ENCODE results near the gene DCST1. TPM values are rescaled to one million over a fixed set of nuclear protein-coding genes. Genes with fewer than 3 reads are reported as not detected.

Gene DCST1
- total RNA-seq, 1 donor from 2014 or later = not detected

- H3K36me3 ChIP-seq (ENCODE audit: control insufficient read depth, insufficient read depth, low read length) = no peaks in the 10 kb centered on the region
- DNase-seq (ENCODE audit: low read depth) = peak; percentile 16
- H3K27me3 ChIP-seq (ENCODE audit: control insufficient read depth, insufficient read depth, low read length) = peaks cover 7% of the 10 kb centered on the region
- H3K4me3 ChIP-seq (ENCODE audit: low read depth, low read length) = no peak overlapping the region
- TF ChIP-seq CTCF (IDR thresholded peaks at IDR 0.05; ENCODE audit: insufficient read depth, low read length, poor library complexity, severe bottlenecking) = peak; percentile 95
Measured at GRCh38 chr1:155091071-155092051, 57.7 kb downstream of the DCST1 start.

DNA sequence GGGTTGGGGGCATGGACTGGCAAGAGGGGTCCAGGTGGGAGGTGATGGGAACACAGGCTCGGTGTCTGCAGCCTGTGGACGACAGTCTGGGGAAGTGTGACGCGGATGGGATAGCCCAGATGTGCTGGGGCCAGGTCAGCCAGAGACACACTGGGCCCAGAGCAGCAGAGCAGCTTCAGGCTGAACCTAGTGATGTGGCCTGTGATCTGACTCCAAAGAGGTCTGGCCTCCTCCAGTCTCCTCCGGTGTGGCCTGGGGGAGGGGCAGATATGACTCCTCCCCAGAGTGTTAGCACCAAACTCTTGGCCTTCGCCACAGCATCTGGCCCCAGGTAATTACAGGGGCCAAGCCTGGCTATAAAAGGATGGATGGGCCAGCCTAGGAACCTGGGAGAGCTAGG, 58.5 kb downstream of the DCST1 start:
- H3K36me3 ChIP-seq (ENCODE audit: control insufficient read depth, insufficient read depth, low read length) = no peaks in the 10 kb centered on the region
- peaks cover 7% of the 10 kb centered on the region for H3K27me3 ChIP-seq (ENCODE audit: control insufficient read depth, insufficient read depth, low read length)
- TF ChIP-seq CTCF (IDR thresholded peaks at IDR 0.05; ENCODE audit: insufficient read depth, low read length, poor library complexity, severe bottlenecking) = no peak
- H3K4me3 ChIP-seq (ENCODE audit: low read depth, low read length) = no peak overlapping the region
- no peak for DNase-seq (ENCODE audit: low read depth)

- H3K27me3 ChIP-seq (ENCODE audit: control insufficient read depth, insufficient read depth, low read length) = peaks cover 7% of the 10 kb centered on the region
Measured at GRCh38 chr1:155092641-155093040, 59.0 kb downstream of the DCST1 start.

DNA sequence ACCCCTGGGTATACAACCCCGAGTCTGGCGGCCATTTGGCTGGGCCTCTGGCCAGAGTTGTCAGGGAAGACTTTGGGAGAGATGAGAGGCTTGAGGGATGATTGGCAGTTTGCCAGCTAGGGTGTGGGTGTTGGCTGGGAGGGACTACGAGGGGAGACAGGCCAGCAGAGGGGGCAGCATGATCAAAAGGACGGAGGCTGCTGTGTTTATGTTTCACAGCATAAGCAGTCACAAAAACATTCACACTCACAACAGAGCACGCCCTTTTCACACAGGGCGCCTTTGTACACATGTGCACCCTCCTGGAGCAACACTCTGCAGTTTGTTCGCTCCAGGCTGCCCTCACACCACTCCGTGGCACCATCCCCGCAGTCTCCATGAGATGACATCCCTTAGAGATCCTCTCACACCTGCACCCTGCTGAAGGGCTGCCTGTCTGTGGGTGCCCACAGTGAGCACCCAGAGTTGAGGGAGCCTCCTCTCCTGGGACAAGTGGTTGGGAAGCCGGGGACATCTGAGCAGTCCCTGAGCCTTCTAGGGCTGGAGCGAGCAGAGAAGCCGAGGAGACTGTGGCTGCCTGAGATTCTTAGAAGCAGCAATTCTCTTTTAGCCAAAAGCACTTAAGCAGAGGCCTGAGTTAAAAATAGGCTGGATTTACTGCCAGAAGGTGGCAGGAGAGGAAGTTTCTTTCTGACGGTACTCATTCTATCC, 60.4 kb downstream of the DCST1 start:
- DNase-seq (ENCODE audit: low read depth) = no peak
- Histone ChIP-seq H3K36me3 (ENCODE audit: control insufficient read depth, insufficient read depth, low read length) (no peaks in the 10 kb centered on the region), H3K4me3 (ENCODE audit: low read depth, low read length) (no peak overlapping the region), H3K27me3 (ENCODE audit: control insufficient read depth, insufficient read depth, low read length) (peaks cover 7% of the 10 kb centered on the region)
- TF ChIP-seq CTCF (IDR thresholded peaks at IDR 0.05; ENCODE audit: insufficient read depth, low read length, poor library complexity, severe bottlenecking) = peak; percentile 53

More at GRCh38 chr1:155092641-155093040, 59.0 kb downstream of the DCST1 start:
- H3K36me3 ChIP-seq (ENCODE audit: control insufficient read depth, insufficient read depth, low read length) = no peaks in the 10 kb centered on the region
- TF ChIP-seq CTCF (IDR thresholded peaks at IDR 0.05; ENCODE audit: insufficient read depth, low read length, poor library complexity, severe bottlenecking) = no peak
- H3K4me3 ChIP-seq (ENCODE audit: low read depth, low read length) = no peak overlapping the region
- DNase-seq (ENCODE audit: low read depth) = no peak

DNA sequence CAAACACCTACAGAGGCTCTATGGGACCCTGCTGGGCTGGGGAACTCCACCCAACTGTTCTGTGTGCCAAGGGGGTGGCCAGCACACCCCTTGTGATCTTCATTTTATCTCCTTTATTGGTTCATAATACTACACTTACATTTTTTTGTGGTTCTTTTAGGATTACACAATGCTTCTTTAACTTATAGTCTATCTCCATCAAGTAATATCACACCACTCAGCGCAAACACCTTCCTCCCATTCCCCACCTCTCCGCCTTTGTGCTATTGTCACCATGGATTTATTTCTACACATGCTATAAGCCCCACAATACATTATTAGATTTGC, 61.0 kb downstream of the DCST1 start:
- TF ChIP-seq CTCF (IDR thresholded peaks at IDR 0.05; ENCODE audit: insufficient read depth, low read length, poor library complexity, severe bottlenecking) = no peak
- no peak overlapping the region for H3K4me3 ChIP-seq (ENCODE audit: low read depth, low read length)
- H3K36me3 ChIP-seq (ENCODE audit: control insufficient read depth, insufficient read depth, low read length) = no peaks in the 10 kb centered on the region
- DNase-seq (ENCODE audit: low read depth) = no peak
- peaks cover 7% of the 10 kb centered on the region for H3K27me3 ChIP-seq (ENCODE audit: control insufficient read depth, insufficient read depth, low read length)
